Measurements from ENCODE around the gene THOC1.

THOC1 gene

DNA sequence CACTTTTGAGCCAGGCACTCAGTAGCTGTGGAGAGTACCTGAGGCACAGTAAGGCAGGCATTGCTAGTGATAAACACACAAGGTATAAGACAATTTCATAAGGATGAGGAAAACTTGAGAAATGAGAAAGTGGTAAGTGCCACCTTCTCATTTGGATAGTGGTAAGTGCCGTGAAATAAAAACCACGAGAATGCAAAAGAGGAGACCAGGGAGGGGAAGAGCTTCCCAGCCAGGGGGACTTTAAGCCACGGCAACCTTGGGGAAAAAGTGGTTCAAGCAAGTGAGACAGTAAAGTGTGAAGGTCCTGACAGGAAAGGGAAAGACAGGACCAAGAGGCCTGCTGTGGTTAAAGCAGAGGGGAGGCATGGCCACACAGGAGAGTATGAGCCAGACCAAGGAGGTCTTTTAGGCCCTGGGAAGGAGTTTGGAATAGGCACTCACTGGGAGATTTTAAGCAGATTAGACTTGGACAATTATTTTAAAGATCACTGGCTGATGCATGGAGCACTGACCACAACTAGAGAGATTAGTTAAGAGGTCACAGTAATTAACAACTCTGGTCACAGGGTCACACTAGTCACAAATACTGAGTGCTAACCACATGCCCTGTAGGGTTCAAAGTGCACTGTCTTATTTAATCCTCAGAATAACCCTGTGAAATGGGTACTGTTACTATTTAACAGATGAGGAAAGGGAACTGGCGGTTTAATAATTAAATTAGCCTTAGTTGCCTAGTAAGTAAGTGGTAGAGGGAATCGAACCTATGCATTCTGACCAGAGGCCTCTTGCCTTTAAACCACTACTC lies 50.1 kb downstream of the THOC1 start:
- H3K9me3 Mint-ChIP-seq: no peaks in the 10 kb centered on the region

GRCh38 chr18:215448-216010 lies 52.3 kb downstream of the THOC1 start:
- H3K4me1 Mint-ChIP-seq (ENCODE audit: low read depth): no peaks in the 10 kb centered on the region
- peaks cover 48% of the 10 kb centered on the region for H3K36me3 Mint-ChIP-seq (ENCODE audit: low read depth)
- H3K27me3 Mint-ChIP-seq (ENCODE audit: low read depth): no peaks in the 10 kb centered on the region
- H3K9me3 Mint-ChIP-seq: no peaks in the 10 kb centered on the region
- no peak overlapping the region for H3K4me3 Mint-ChIP-seq
- no peak overlapping the region for H3K27ac Mint-ChIP-seq

More for the DNA sequence above, 50.1 kb downstream of the THOC1 start:
- Mint-ChIP-seq H3K4me1 (ENCODE audit: low read depth) (no peaks in the 10 kb centered on the region), H3K27ac (peak overlapping the region; percentile 12), H3K27me3 (ENCODE audit: low read depth) (no peaks in the 10 kb centered on the region), H3K36me3 (ENCODE audit: low read depth) (peaks cover 47% of the 10 kb centered on the region), H3K4me3 (no peak overlapping the region)

GRCh38 chr18:213966-214365 lies 53.9 kb downstream of the THOC1 start:
- no peaks in the 10 kb centered on the region for H3K27me3 Mint-ChIP-seq (ENCODE audit: low read depth)
- H3K4me1 Mint-ChIP-seq (ENCODE audit: low read depth): peaks cover 4% of the 10 kb centered on the region
- no peak overlapping the region for H3K27ac Mint-ChIP-seq
- H3K36me3 Mint-ChIP-seq (ENCODE audit: low read depth): peaks cover 56% of the 10 kb centered on the region
- no peak overlapping the region for H3K4me3 Mint-ChIP-seq
- no peaks in the 10 kb centered on the region for H3K9me3 Mint-ChIP-seq

GRCh38 chr18:213505-213904 lies 54.3 kb downstream of the THOC1 start:
- Mint-ChIP-seq H3K9me3 (no peaks in the 10 kb centered on the region), H3K36me3 (ENCODE audit: low read depth) (peaks cover 56% of the 10 kb centered on the region), H3K4me1 (ENCODE audit: low read depth) (peaks cover 4% of the 10 kb centered on the region), H3K27me3 (ENCODE audit: low read depth) (no peaks in the 10 kb centered on the region), H3K27ac (no peak overlapping the region), H3K4me3 (no peak overlapping the region)

GRCh38 chr18:212780-213179 lies 55.1 kb downstream of the THOC1 start:
- H3K36me3 Mint-ChIP-seq (ENCODE audit: low read depth): peaks cover 56% of the 10 kb centered on the region
- H3K9me3 Mint-ChIP-seq: no peaks in the 10 kb centered on the region
- H3K27me3 Mint-ChIP-seq (ENCODE audit: low read depth): no peaks in the 10 kb centered on the region
- no peak overlapping the region for H3K27ac Mint-ChIP-seq
- peaks cover 4% of the 10 kb centered on the region for H3K4me1 Mint-ChIP-seq (ENCODE audit: low read depth)
- H3K4me3 Mint-ChIP-seq: no peak overlapping the region

- Mint-ChIP-seq H3K4me1 (ENCODE audit: low read depth) (peaks cover 4% of the 10 kb centered on the region), H3K4me3 (no peak overlapping the region), H3K27me3 (ENCODE audit: low read depth) (no peaks in the 10 kb centered on the region), H3K36me3 (ENCODE audit: low read depth) (peaks cover 52% of the 10 kb centered on the region), H3K9me3 (no peaks in the 10 kb centered on the region), H3K27ac (no peak overlapping the region)
Measured at GRCh38 chr18:211582-211981, 56.3 kb downstream of the THOC1 start.

GRCh38 chr18:210733-211132 lies 57.1 kb downstream of the THOC1 start:
- peaks cover 4% of the 10 kb centered on the region for H3K4me1 Mint-ChIP-seq (ENCODE audit: low read depth)
- no peaks in the 10 kb centered on the region for H3K9me3 Mint-ChIP-seq
- no peak overlapping the region for H3K27ac Mint-ChIP-seq
- H3K27me3 Mint-ChIP-seq (ENCODE audit: low read depth): no peaks in the 10 kb centered on the region
- H3K36me3 Mint-ChIP-seq (ENCODE audit: low read depth): peaks cover 57% of the 10 kb centered on the region
- H3K4me3 Mint-ChIP-seq: no peak overlapping the region

DNA sequence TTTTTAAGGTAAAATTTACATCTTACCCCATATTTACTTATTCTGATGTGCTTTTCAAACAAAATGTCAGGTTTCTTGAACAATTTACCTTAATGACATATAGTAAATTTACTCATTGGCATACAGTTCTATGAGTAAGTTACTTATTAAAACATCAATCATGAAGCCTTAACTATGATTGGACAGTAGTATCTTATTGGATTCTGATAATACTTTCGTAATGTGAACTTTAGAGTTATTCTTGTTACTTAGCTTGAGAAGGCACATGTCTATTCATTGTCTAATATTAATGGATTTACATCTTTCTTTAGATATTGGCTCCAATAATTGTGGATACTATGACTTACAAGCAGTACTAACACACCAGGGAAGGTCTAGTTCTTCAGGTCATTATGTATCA lies 57.8 kb downstream of the THOC1 start:
- H3K9me3 Mint-ChIP-seq: no peaks in the 10 kb centered on the region
- no peak overlapping the region for H3K4me3 Mint-ChIP-seq
- H3K4me1 Mint-ChIP-seq (ENCODE audit: low read depth): peaks cover 4% of the 10 kb centered on the region
- no peak overlapping the region for H3K27ac Mint-ChIP-seq
- H3K36me3 Mint-ChIP-seq (ENCODE audit: low read depth): peaks cover 56% of the 10 kb centered on the region
- H3K27me3 Mint-ChIP-seq (ENCODE audit: low read depth): no peaks in the 10 kb centered on the region

DNA sequence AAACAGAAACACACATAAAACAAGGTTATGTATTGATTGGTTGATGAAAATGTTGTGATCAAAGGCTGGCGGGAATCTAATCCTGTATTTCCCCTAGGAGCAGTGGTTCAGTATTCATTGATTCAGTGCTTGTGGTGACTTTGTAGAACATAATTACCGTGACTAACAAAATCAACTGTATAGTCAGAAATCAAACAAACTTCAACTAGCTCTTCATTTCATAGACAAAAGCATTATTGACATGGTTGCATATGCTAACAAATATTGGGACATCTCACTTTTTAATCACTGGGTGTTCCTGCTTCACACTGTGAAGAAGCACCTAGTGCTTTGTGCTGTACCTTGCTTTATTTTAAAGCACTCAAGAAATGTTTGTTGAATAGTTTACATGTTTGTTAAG lies 68.1 kb downstream of the THOC1 start:
- no peaks in the 10 kb centered on the region for H3K9me3 Mint-ChIP-seq
- peaks cover 2% of the 10 kb centered on the region for H3K4me1 Mint-ChIP-seq (ENCODE audit: low read depth)
- H3K4me3 Mint-ChIP-seq: no peak overlapping the region
- H3K36me3 Mint-ChIP-seq (ENCODE audit: low read depth): peaks cover 35% of the 10 kb centered on the region
- no peak overlapping the region for H3K27ac Mint-ChIP-seq
- no peaks in the 10 kb centered on the region for H3K27me3 Mint-ChIP-seq (ENCODE audit: low read depth)

GRCh38 chr18:199214-199613 lies 68.6 kb downstream of the THOC1 start:
- peaks cover 30% of the 10 kb centered on the region for H3K36me3 Mint-ChIP-seq (ENCODE audit: low read depth)
- H3K9me3 Mint-ChIP-seq: no peaks in the 10 kb centered on the region
- no peaks in the 10 kb centered on the region for H3K27me3 Mint-ChIP-seq (ENCODE audit: low read depth)
- no peaks in the 10 kb centered on the region for H3K4me1 Mint-ChIP-seq (ENCODE audit: low read depth)
- no peak overlapping the region for H3K27ac Mint-ChIP-seq
- H3K4me3 Mint-ChIP-seq: no peak overlapping the region

GRCh38 chr18:195651-196050 lies 72.2 kb downstream of the THOC1 start:
- H3K4me1 Mint-ChIP-seq (ENCODE audit: low read depth): peaks cover 3% of the 10 kb centered on the region
- H3K36me3 Mint-ChIP-seq (ENCODE audit: low read depth): peaks cover 19% of the 10 kb centered on the region
- H3K27ac Mint-ChIP-seq: no peak overlapping the region

GRCh38 chr18:192801-193200 lies 75.0 kb downstream of the THOC1 start:
- peaks cover 3% of the 10 kb centered on the region for H3K4me1 Mint-ChIP-seq (ENCODE audit: low read depth)
- no peak overlapping the region for H3K27ac Mint-ChIP-seq
- no peaks in the 10 kb centered on the region for H3K27me3 Mint-ChIP-seq (ENCODE audit: low read depth)
- peaks cover 22% of the 10 kb centered on the region for H3K36me3 Mint-ChIP-seq (ENCODE audit: low read depth)
- H3K9me3 Mint-ChIP-seq: no peaks in the 10 kb centered on the region
- no peak overlapping the region for H3K4me3 Mint-ChIP-seq

More at GRCh38 chr18:195651-196050, 72.2 kb downstream of the THOC1 start:
- Mint-ChIP-seq H3K4me3 (no peak overlapping the region), H3K27me3 (ENCODE audit: low read depth) (no peaks in the 10 kb centered on the region), H3K9me3 (no peaks in the 10 kb centered on the region)

DNA sequence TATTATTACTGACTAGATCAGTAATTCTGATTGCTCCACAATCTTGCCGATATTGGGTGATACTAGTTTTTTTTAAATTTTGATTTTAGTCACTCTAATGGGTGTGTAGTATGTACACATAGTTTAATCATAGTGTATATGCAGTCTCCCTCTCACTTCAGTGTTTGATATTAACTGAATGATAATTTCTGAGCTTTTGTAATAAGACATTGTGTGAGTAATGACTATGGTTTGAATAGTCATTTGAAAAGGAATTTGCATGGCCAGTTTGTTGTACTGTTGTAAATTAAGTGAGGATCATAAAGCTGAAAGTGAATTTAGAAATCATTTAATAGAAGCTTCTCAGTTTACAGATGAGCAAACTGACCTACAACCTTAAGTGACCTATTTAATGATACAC lies 76.1 kb downstream of the THOC1 start:
- peaks cover 13% of the 10 kb centered on the region for H3K36me3 Mint-ChIP-seq (ENCODE audit: low read depth)
- H3K9me3 Mint-ChIP-seq: no peaks in the 10 kb centered on the region
- H3K27ac Mint-ChIP-seq: no peak overlapping the region
- H3K4me3 Mint-ChIP-seq: no peak overlapping the region
- H3K27me3 Mint-ChIP-seq (ENCODE audit: low read depth): no peaks in the 10 kb centered on the region
- peaks cover 3% of the 10 kb centered on the region for H3K4me1 Mint-ChIP-seq (ENCODE audit: low read depth)

- Mint-ChIP-seq H3K4me3 (no peak overlapping the region), H3K27ac (no peak overlapping the region), H3K36me3 (ENCODE audit: low read depth) (peaks cover 7% of the 10 kb centered on the region), H3K4me1 (ENCODE audit: low read depth) (peaks cover 3% of the 10 kb centered on the region), H3K27me3 (ENCODE audit: low read depth) (no peaks in the 10 kb centered on the region), H3K9me3 (no peaks in the 10 kb centered on the region)
Measured at GRCh38 chr18:189254-189653, 78.6 kb downstream of the THOC1 start.

DNA sequence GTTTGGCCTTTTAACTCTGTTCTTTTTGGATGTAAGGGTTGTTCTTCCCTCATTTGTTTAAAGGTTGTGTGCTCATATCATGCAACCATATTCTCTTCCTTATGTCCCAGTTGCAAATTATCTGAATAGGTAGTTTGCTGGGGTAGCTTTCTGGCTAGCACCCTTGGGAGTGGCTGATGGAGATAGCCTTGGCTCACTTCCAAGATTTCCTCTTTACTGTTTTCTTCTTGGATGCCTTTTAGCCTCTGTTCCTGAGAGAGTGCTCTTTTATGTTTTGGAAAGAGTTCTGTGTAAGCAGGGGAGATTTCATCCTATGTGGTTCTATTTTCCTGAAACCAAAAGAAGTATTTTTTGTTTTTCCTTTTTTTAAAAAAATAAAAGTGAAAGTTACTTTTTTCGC lies 84.1 kb downstream of the THOC1 start:
- Mint-ChIP-seq H3K4me3 (no peak overlapping the region), H3K36me3 (ENCODE audit: low read depth) (peaks cover 27% of the 10 kb centered on the region), H3K4me1 (ENCODE audit: low read depth) (peaks cover 14% of the 10 kb centered on the region), H3K27ac (no peak overlapping the region), H3K27me3 (ENCODE audit: low read depth) (no peaks in the 10 kb centered on the region), H3K9me3 (no peaks in the 10 kb centered on the region)
